ENCODE measurements around the gene MFSD2A. TPM values are rescaled to one million over a fixed set of nuclear protein-coding genes. Genes with fewer than 3 reads are reported as not detected.

The MFSD2A gene
- total and polyA plus RNA-seq, 4 donors = 0.37 to 294 (median 171) TPM

DNA sequence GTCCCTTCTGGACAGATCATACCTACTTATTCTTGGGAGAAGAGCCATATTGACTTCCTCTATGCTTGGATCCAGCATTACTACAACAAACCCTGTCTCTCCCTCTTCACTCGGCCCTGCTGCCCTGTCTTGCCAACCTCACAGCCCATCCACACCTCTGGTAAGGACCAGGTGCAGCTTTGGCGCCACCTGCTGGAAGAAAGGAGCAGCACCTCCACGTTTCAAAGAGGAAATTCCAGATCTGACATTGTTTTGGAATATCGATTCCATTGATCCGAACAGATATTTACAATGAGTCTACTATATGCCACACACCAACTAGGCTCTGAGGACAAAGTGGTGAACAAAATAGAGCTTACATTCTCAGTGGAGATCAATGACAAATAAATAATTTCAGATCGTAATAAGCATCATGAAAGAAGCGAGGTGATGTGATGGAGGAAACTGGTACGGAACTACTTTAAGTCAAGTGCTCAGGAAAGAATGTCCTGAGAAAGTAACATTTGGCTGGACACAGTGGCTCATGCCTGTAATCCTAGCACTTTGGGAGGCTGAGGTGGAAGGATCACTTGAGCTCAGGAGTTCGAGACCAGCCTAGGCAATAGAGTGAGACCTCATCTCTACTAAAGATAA is 18.7 kb downstream of the MFSD2A start:
- no peak overlapping the region for H3K9ac ChIP-seq (ENCODE audit: low read depth in 1 of 2, low read length in 2 of 2)
- 24% methylated on average over 9 of the region's 9 CpGs for WGBS
- peak in 1 of 2 donors; percentile 34 for TF ChIP-seq RXRA (IDR thresholded peaks at IDR 0.05)
- TF ChIP-seq, protein P1, sequence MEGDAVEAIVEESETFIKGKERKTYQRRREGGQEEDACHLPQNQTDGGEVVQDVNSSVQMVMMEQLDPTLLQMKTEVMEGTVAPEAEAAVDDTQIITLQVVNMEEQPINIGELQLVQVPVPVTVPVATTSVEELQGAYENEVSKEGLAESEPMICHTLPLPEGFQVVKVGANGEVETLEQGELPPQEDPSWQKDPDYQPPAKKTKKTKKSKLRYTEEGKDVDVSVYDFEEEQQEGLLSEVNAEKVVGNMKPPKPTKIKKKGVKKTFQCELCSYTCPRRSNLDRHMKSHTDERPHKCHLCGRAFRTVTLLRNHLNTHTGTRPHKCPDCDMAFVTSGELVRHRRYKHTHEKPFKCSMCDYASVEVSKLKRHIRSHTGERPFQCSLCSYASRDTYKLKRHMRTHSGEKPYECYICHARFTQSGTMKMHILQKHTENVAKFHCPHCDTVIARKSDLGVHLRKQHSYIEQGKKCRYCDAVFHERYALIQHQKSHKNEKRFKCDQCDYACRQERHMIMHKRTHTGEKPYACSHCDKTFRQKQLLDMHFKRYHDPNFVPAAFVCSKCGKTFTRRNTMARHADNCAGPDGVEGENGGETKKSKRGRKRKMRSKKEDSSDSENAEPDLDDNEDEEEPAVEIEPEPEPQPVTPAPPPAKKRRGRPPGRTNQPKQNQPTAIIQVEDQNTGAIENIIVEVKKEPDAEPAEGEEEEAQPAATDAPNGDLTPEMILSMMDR (IDR thresholded peaks at IDR 0.05; ENCODE audit: low read depth, low read length, missing input control) = peak; percentile 99
- no peak for TF ChIP-seq NR2F2 (IDR thresholded peaks at IDR 0.05)
- TF ChIP-seq, protein P2, sequence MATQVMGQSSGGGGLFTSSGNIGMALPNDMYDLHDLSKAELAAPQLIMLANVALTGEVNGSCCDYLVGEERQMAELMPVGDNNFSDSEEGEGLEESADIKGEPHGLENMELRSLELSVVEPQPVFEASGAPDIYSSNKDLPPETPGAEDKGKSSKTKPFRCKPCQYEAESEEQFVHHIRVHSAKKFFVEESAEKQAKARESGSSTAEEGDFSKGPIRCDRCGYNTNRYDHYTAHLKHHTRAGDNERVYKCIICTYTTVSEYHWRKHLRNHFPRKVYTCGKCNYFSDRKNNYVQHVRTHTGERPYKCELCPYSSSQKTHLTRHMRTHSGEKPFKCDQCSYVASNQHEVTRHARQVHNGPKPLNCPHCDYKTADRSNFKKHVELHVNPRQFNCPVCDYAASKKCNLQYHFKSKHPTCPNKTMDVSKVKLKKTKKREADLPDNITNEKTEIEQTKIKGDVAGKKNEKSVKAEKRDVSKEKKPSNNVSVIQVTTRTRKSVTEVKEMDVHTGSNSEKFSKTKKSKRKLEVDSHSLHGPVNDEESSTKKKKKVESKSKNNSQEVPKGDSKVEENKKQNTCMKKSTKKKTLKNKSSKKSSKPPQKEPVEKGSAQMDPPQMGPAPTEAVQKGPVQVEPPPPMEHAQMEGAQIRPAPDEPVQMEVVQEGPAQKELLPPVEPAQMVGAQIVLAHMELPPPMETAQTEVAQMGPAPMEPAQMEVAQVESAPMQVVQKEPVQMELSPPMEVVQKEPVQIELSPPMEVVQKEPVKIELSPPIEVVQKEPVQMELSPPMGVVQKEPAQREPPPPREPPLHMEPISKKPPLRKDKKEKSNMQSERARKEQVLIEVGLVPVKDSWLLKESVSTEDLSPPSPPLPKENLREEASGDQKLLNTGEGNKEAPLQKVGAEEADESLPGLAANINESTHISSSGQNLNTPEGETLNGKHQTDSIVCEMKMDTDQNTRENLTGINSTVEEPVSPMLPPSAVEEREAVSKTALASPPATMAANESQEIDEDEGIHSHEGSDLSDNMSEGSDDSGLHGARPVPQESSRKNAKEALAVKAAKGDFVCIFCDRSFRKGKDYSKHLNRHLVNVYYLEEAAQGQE (IDR thresholded peaks at IDR 0.05) = no peak
- no peak for TF ChIP-seq FOXA2 (IDR thresholded peaks at IDR 0.05)
- TF ChIP-seq RAD21 (IDR thresholded peaks at IDR 0.05) = peak; percentile 99 to 100
- peak in 1 of 2 donors; percentile 26 for TF ChIP-seq JUND (IDR thresholded peaks at IDR 0.05)
- no peak for TF ChIP-seq HNF4G (IDR thresholded peaks at IDR 0.05)
- no peaks in the 10 kb centered on the region for H3K9me3 ChIP-seq (ENCODE audit: control insufficient read depth in 4 of 4, low read length in 3 of 4)
- H3K4me3 ChIP-seq (ENCODE audit: low read depth in 1 of 3, low read length in 3 of 3) = no peak overlapping the region
- no peak overlapping the region for H3K27ac ChIP-seq (ENCODE audit: low read depth in 1 of 2, low read length in 2 of 2)
- H3K4me1 ChIP-seq (ENCODE audit: control insufficient read depth in 4 of 4, insufficient read depth in 4 of 4, low read length in 3 of 4) = peaks cover 0 to 3% (median 0%) of the 10 kb centered on the region in 4 donors
- DNase-seq (ENCODE audit: low spot score) = peak; percentile 75
- H3K36me3 ChIP-seq (ENCODE audit: control insufficient read depth in 4 of 4, insufficient read depth in 3 of 4, low read depth in 1 of 4, low read length in 3 of 4) = peaks cover 5 to 20% (median 14%) of the 10 kb centered on the region in 4 donors
- H3K27me3 ChIP-seq (ENCODE audit: control insufficient read depth in 4 of 4, insufficient read depth in 4 of 4, low read length in 3 of 4) = no peaks in the 10 kb centered on the region

DNA sequence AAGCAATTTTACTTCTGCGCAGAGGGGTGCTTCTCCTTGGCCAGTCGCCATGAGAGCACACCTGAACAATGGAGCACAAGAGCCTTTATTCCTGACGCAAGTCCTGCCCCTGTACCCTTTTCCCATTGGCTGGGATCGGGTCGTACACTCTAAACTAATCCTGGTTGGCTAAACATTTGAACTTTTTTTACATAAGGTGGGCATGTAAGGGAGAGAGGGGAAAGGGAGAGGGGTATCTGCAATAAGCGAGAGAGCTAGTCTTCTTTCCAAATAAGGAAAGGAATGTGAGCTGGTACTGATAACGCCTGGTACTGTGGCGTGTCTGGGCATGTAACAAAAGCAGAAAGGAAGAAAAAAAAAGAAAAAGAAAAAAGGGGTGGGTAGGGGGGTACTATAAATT is 21.8 kb downstream of the MFSD2A start:
- TF ChIP-seq EGR1 (IDR thresholded peaks at IDR 0.05; ENCODE audit: low read depth in 2 of 2) = no peak
- no peak for TF ChIP-seq YY1 (IDR thresholded peaks at IDR 0.05)
- TF ChIP-seq SP1 (IDR thresholded peaks at IDR 0.05) = no peak
- TF ChIP-seq RXRA (IDR thresholded peaks at IDR 0.05) = no peak
- TF ChIP-seq GABPA (IDR thresholded peaks at IDR 0.05 in 1 of 2, conservative IDR thresholded peaks at IDR 0.05 in 1 of 2) = no peak
- no peak for TF ChIP-seq TAF1 (conservative IDR thresholded peaks at IDR 0.05)
- TF ChIP-seq, protein P1 (IDR thresholded peaks at IDR 0.05; ENCODE audit: low read depth, low read length, missing input control) = no peak
- no peak for TF ChIP-seq HNF4G (IDR thresholded peaks at IDR 0.05)
- TF ChIP-seq JUND (IDR thresholded peaks at IDR 0.05) = no peak
- Histone ChIP-seq H3K27me3 (ENCODE audit: control insufficient read depth in 4 of 4, insufficient read depth in 4 of 4, low read length in 3 of 4) (no peaks in the 10 kb centered on the region), H3K27ac (ENCODE audit: low read depth in 1 of 2, low read length in 2 of 2) (no peak overlapping the region), H3K4me3 (ENCODE audit: low read depth in 1 of 3, low read length in 3 of 3) (no peak overlapping the region), H3K4me1 (ENCODE audit: control insufficient read depth in 4 of 4, insufficient read depth in 4 of 4, low read length in 3 of 4) (peaks cover 0 to 3% (median 0%) of the 10 kb centered on the region in 4 donors), H3K9ac (ENCODE audit: low read depth in 1 of 2, low read length in 2 of 2) (no peak overlapping the region), H3K36me3 (ENCODE audit: control insufficient read depth in 4 of 4, insufficient read depth in 3 of 4, low read depth in 1 of 4, low read length in 3 of 4) (no peaks in the 10 kb centered on the region), H3K9me3 (ENCODE audit: control insufficient read depth in 4 of 4, low read length in 3 of 4) (no peaks in the 10 kb centered on the region)
- WGBS = 83% methylated on average over 8 of the region's 8 CpGs
- DNase-seq (ENCODE audit: low spot score) = no peak

Measured in liver (tissue), 9 donors.